Progenitor cell of endocrine pancreas (in vitro differentiated cells): ENCODE measurements around the gene DMWD. TPM values are rescaled to one million over a fixed set of nuclear protein-coding genes. Genes with fewer than 3 reads are reported as not detected.

Experiments
- DNase-seq: peaks from one replicate; pipeline ENCODE4 v3.0.0; 2021; ENCODE audit warnings: low spot score; ENCODE audit not compliant: unreplicated experiment
- H3K27ac Mint-ChIP-seq: 2 replicates; pipeline ENCODE4 v1.8.0; 2021; ENCODE audit warnings: mild to moderate bottlenecking, moderate library complexity, mixed read lengths
- H3K27me3 Mint-ChIP-seq: 2 replicates; pipeline ENCODE4 v1.8.0; 2021; ENCODE audit warnings: mixed read lengths
- H3K36me3 Mint-ChIP-seq: 2 replicates; pipeline ENCODE4 v1.8.0; 2022; ENCODE audit warnings: mixed read lengths; ENCODE audit not compliant: insufficient read depth
- H3K4me1 Mint-ChIP-seq: 2 replicates; pipeline ENCODE4 v1.8.0; 2021; ENCODE audit warnings: low read depth, mixed read lengths
- H3K4me3 Mint-ChIP-seq: 2 replicates; pipeline ENCODE4 v1.8.0; 2021; ENCODE audit warnings: low read depth, mild to moderate bottlenecking, moderate library complexity, mixed read lengths
- H3K9me3 Mint-ChIP-seq: 2 replicates; pipeline ENCODE4 v1.8.0; 2021; ENCODE audit warnings: low read depth, mixed read lengths
- total RNA-seq: library from RNA; stranded (reverse); gene quantifications from 2 replicates; pipeline ENCODE4 v1.2.1, GENCODE V29; 2021
- TF ChIP-seq, protein P1 (sequence below): fragments of 200-600 bp; sonication (generic); IDR thresholded peaks from one replicate; pipeline ENCODE4 v1.5.0; 2021; ENCODE audit warnings: antibody characterized with exemption, mild to moderate bottlenecking; ENCODE audit not compliant: unreplicated experiment

The DMWD gene
- total RNA-seq, 1 donor from 2014 or later: 108 TPM

- Mint-ChIP-seq H3K36me3 (no peaks in the 10 kb centered on the region), H3K27me3 (peaks cover 8% of the 10 kb centered on the region), H3K4me1 (peaks cover 14% of the 10 kb centered on the region), H3K4me3 (no peak overlapping the region), H3K9me3 (no peaks in the 10 kb centered on the region), H3K27ac (no peak overlapping the region)
- TF ChIP-seq, protein P1, sequence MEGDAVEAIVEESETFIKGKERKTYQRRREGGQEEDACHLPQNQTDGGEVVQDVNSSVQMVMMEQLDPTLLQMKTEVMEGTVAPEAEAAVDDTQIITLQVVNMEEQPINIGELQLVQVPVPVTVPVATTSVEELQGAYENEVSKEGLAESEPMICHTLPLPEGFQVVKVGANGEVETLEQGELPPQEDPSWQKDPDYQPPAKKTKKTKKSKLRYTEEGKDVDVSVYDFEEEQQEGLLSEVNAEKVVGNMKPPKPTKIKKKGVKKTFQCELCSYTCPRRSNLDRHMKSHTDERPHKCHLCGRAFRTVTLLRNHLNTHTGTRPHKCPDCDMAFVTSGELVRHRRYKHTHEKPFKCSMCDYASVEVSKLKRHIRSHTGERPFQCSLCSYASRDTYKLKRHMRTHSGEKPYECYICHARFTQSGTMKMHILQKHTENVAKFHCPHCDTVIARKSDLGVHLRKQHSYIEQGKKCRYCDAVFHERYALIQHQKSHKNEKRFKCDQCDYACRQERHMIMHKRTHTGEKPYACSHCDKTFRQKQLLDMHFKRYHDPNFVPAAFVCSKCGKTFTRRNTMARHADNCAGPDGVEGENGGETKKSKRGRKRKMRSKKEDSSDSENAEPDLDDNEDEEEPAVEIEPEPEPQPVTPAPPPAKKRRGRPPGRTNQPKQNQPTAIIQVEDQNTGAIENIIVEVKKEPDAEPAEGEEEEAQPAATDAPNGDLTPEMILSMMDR: no peak
- DNase-seq: no peak
These were observed 29.6 kb downstream of the DMWD start for GRCh38 chr19:45762870-45763631.

DNA sequence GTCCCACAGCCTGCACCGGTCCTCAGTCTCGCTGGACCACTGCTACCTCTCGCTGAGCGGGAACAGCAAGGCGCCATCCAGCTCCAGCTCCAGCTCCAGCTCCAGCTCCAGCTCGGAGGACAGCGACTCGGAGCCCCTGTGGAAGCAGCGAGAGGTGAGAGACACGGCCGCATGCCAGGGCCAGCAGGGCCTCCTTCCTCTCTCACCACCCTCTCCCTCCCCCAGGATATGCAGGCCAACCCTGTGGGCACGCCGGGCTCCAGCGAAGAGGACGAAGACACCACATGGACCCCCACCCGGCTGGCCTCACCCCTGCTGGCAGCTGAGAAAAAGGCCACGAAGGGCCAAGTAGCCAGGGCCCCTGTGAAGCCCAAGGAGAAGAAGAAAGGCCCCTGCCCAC lies 30.9 kb downstream of the DMWD start:
- Mint-ChIP-seq H3K27me3 (peaks cover 8% of the 10 kb centered on the region), H3K4me3 (no peak overlapping the region), H3K36me3 (no peaks in the 10 kb centered on the region), H3K27ac (no peak overlapping the region), H3K9me3 (no peaks in the 10 kb centered on the region), H3K4me1 (peaks cover 18% of the 10 kb centered on the region)
- DNase-seq: no peak
- TF ChIP-seq, protein P1: no peak

GRCh38 chr19:45758921-45759320 lies 33.7 kb downstream of the DMWD start:
- no peaks in the 10 kb centered on the region for H3K9me3 Mint-ChIP-seq
- TF ChIP-seq, protein P1: no peak
- H3K27me3 Mint-ChIP-seq: peaks cover 8% of the 10 kb centered on the region
- H3K4me3 Mint-ChIP-seq: no peak overlapping the region
- H3K36me3 Mint-ChIP-seq: no peaks in the 10 kb centered on the region
- peaks cover 11% of the 10 kb centered on the region for H3K4me1 Mint-ChIP-seq
- DNase-seq: no peak
- no peak overlapping the region for H3K27ac Mint-ChIP-seq

DNA sequence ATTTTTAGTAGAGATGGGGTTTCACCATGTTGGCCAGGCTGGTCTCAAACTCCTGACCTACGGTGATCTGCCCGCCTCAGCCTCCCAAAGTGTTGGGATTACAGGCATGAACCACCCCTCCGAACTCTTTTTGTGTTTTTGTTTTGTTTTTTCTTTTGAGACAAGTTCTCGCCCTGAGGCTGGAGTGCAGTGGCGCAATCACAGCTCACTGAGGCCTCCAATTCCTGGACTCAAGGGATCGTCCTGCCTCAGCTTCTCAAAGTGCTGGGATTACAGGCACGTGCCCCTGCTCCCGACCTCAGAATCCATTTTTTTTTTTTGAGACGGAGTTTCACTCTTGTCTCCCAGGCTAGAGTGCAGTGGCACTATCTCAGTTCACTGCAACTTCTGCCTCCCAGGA lies 35.0 kb downstream of the DMWD start:
- H3K9me3 Mint-ChIP-seq: no peaks in the 10 kb centered on the region
- H3K27ac Mint-ChIP-seq: peak overlapping the region; percentile 82
- H3K4me3 Mint-ChIP-seq: no peak overlapping the region
- H3K36me3 Mint-ChIP-seq: no peaks in the 10 kb centered on the region
- peaks cover 11% of the 10 kb centered on the region for H3K4me1 Mint-ChIP-seq
- no peak for DNase-seq
- TF ChIP-seq, protein P1: no peak
- peaks cover 8% of the 10 kb centered on the region for H3K27me3 Mint-ChIP-seq

DNA sequence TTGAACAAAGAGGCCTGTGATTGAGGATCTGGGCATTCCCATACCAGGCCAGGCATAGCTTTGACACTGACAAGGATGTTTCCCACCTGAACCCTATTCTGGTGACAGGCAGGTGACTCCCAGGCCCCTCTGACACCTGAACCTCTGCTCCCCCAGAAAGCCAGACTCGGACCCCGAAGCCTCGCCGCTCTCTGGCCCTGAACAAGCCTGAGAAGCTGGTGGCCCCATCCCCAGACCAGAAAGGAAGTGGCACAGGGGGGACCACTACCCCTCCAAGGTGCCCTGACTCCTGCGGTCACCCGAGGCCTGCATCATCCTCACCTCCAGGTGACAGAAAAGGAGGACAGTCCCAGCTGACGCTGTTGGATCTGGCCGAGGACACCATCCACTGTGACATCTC lies 38.3 kb downstream of the DMWD start:
- Mint-ChIP-seq H3K36me3 (no peaks in the 10 kb centered on the region), H3K4me1 (peaks cover 11% of the 10 kb centered on the region), H3K27me3 (peaks cover under 1% of the 10 kb centered on the region), H3K9me3 (no peaks in the 10 kb centered on the region), H3K27ac (no peak overlapping the region), H3K4me3 (no peak overlapping the region)
- TF ChIP-seq, protein P1: no peak
- no peak for DNase-seq
